ENCODE measurements around the gene UVSSA. TPM values are rescaled to one million over a fixed set of nuclear protein-coding genes. Genes with fewer than 3 reads are reported as not detected.

UVSSA gene
- total RNA-seq, 1 donor from 2014 or later: 5.9 TPM

- intact Hi-C loops (cut with micrococcal nuclease): no loop called here
- Histone ChIP-seq H3K27me3 (ENCODE audit: low read depth) (peaks cover 97% of the 10 kb centered on the region), H3K4me1 (no peaks in the 10 kb centered on the region), H3K27ac (replicated peaks) (no peak overlapping the region), H3K36me3 (no peaks in the 10 kb centered on the region), H3K4me3 (no peak overlapping the region), H3K9me3 (replicated peaks) (no peaks in the 10 kb centered on the region)
- DNase-seq: no peak
- TF ChIP-seq CTCF (IDR thresholded peaks at IDR 0.05; ENCODE audit: borderline replicate concordance): no peak
Measured at GRCh38 chr4:1414831-1415680, 68.0 kb downstream of the UVSSA start.

- DNase-seq: no peak
- intact Hi-C loops (cut with micrococcal nuclease): no loop called here
Measured at GRCh38 chr4:1415681-1415981, 68.6 kb downstream of the UVSSA start.

GRCh38 chr4:1416051-1416947 is 69.3 kb downstream of the UVSSA start:
- H3K27me3 ChIP-seq (ENCODE audit: low read depth): peaks cover 97% of the 10 kb centered on the region
- H3K9me3 ChIP-seq (replicated peaks): no peaks in the 10 kb centered on the region
- H3K36me3 ChIP-seq: no peaks in the 10 kb centered on the region
- TF ChIP-seq CTCF (IDR thresholded peaks at IDR 0.05; ENCODE audit: borderline replicate concordance): no peak
- H3K27ac ChIP-seq (replicated peaks): no peak overlapping the region
- intact Hi-C loops (cut with micrococcal nuclease): no loop called here
- no peak for DNase-seq
- no peak overlapping the region for H3K4me3 ChIP-seq
- H3K4me1 ChIP-seq: no peaks in the 10 kb centered on the region

More at GRCh38 chr4:1415681-1415981, 68.6 kb downstream of the UVSSA start:
- Histone ChIP-seq H3K27ac (replicated peaks) (no peak overlapping the region), H3K4me3 (no peak overlapping the region), H3K4me1 (no peaks in the 10 kb centered on the region), H3K27me3 (ENCODE audit: low read depth) (peaks cover 97% of the 10 kb centered on the region), H3K36me3 (no peaks in the 10 kb centered on the region), H3K9me3 (replicated peaks) (no peaks in the 10 kb centered on the region)
- TF ChIP-seq CTCF (IDR thresholded peaks at IDR 0.05; ENCODE audit: borderline replicate concordance): no peak

GRCh38 chr4:1416948-1417260 is 69.9 kb downstream of the UVSSA start:
- Histone ChIP-seq H3K9me3 (replicated peaks) (no peaks in the 10 kb centered on the region), H3K4me3 (no peak overlapping the region), H3K36me3 (no peaks in the 10 kb centered on the region), H3K4me1 (no peaks in the 10 kb centered on the region), H3K27ac (replicated peaks) (no peak overlapping the region), H3K27me3 (ENCODE audit: low read depth) (peaks cover 97% of the 10 kb centered on the region)
- no peak for TF ChIP-seq CTCF (IDR thresholded peaks at IDR 0.05; ENCODE audit: borderline replicate concordance)
- intact Hi-C loops (cut with micrococcal nuclease): no loop called here
- DNase-seq: no peak

GRCh38 chr4:1417522-1418390 is 70.7 kb downstream of the UVSSA start:
- no peak overlapping the region for H3K4me3 ChIP-seq
- DNase-seq: no peak
- no peak overlapping the region for H3K27ac ChIP-seq (replicated peaks)
- peaks cover 97% of the 10 kb centered on the region for H3K27me3 ChIP-seq (ENCODE audit: low read depth)
- H3K4me1 ChIP-seq: no peaks in the 10 kb centered on the region
- TF ChIP-seq CTCF (IDR thresholded peaks at IDR 0.05; ENCODE audit: borderline replicate concordance): no peak
- intact Hi-C loops (cut with micrococcal nuclease): no loop called here
- H3K36me3 ChIP-seq: no peaks in the 10 kb centered on the region
- no peaks in the 10 kb centered on the region for H3K9me3 ChIP-seq (replicated peaks)
